GM12878 (cell line): ENCODE data around the gene ZNF493. TPM values are rescaled to one million over a fixed set of nuclear protein-coding genes. Genes with fewer than 3 reads are reported as not detected.
A peak's percentile ranks its signal among the peaks of the same experiment; 100 is the strongest.

Experiments used
- BRCA1 ChIP-seq: IDR thresholded peaks from 2 replicates; pipeline ENCODE4 v1.6.1; 2011; ENCODE audit warnings: low read depth, low read length, improper control_type of control experiment
- CBX3 ChIP-seq: fragments of 200-600 bp; sonication (generic); IDR thresholded peaks from 2 replicates; pipeline ENCODE4 v1.6.1; 2016; ENCODE audit warnings: low read depth, borderline replicate concordance
- CHD2 ChIP-seq: IDR thresholded peaks from 2 replicates; pipeline ENCODE4 v1.6.1; 2011; ENCODE audit warnings: low read depth, low read length, improper control_type of control experiment, borderline replicate concordance
- CREM ChIP-seq: IDR thresholded peaks from 2 replicates; pipeline ENCODE4 v1.6.1; 2014; ENCODE audit warnings: antibody characterized with exemption, low read depth
- DPF2 ChIP-seq: fragments of 450-650 bp; IDR thresholded peaks from 2 replicates; pipeline ENCODE4 v1.6.1; 2017; ENCODE audit warnings: mild to moderate bottlenecking
- E2F4 ChIP-seq: IDR thresholded peaks from 2 replicates; pipeline ENCODE4 v1.6.1; 2012; ENCODE audit warnings: low read depth, low read length, improper control_type of control experiment
- EGR1 ChIP-seq, 2 experiments: IDR thresholded peaks; 1 replicate in 1 of 2; 2 replicates in 1 of 2; pipeline ENCODE4 v1.6.1; 2011 to 2012; ENCODE audit warnings: low read depth in 2 of 2, low read length in 2 of 2, borderline replicate concordance in 1 of 2, mild to moderate bottlenecking in 1 of 2, moderate library complexity in 1 of 2
- ESRRA ChIP-seq: IDR thresholded peaks from 2 replicates; pipeline ENCODE4 v1.6.1; 2012; ENCODE audit warnings: mild to moderate bottlenecking, low read length, improper control_type of control experiment
- FOXM1 ChIP-seq: IDR thresholded peaks from 2 replicates; pipeline ENCODE4 v1.6.1; 2012; ENCODE audit warnings: low read depth, mild to moderate bottlenecking, inconsistent platforms, low read length, moderate library complexity
- HDAC2 ChIP-seq: fragments of 200-600 bp; sonication (generic); IDR thresholded peaks from 2 replicates; pipeline ENCODE4 v1.6.1; 2017
- IRF5 ChIP-seq: fragments of 450-650 bp; IDR thresholded peaks from 2 replicates; pipeline ENCODE4 v1.6.1; 2017; ENCODE audit warnings: borderline replicate concordance
- JUNB ChIP-seq: IDR thresholded peaks from 2 replicates; pipeline ENCODE4 v1.6.1; 2016; ENCODE audit warnings: antibody characterized with exemption, mild to moderate bottlenecking
- KDM1A ChIP-seq: fragments of 200-600 bp; sonication (generic); IDR thresholded peaks from 2 replicates; pipeline ENCODE4 v1.6.1; 2016; ENCODE audit warnings: borderline replicate concordance
- KLF5 ChIP-seq: fragments of 450-650 bp; IDR thresholded peaks from 2 replicates; pipeline ENCODE4 v1.6.1; 2014; ENCODE audit warnings: mild to moderate bottlenecking; ENCODE audit not compliant: partially characterized antibody
- LARP7 ChIP-seq: fragments of 450-650 bp; IDR thresholded peaks from 2 replicates; pipeline ENCODE4 v1.6.1; 2017; ENCODE audit warnings: mild to moderate bottlenecking
- MEF2B ChIP-seq: fragments of 450-650 bp; IDR thresholded peaks from 2 replicates; pipeline ENCODE4 v1.6.1; 2018; ENCODE audit warnings: mild to moderate bottlenecking, moderate library complexity; ENCODE audit not compliant: partially characterized antibody, poor library complexity, severe bottlenecking
- MTA3 ChIP-seq: IDR thresholded peaks from 2 replicates; pipeline ENCODE4 v1.6.1; 2012; ENCODE audit warnings: low read length, inconsistent platforms, borderline replicate concordance
- MXI1 ChIP-seq: fragments of 150-350 bp; IDR thresholded peaks from 2 replicates; pipeline ENCODE4 v1.6.1; 2011; ENCODE audit warnings: low read depth, mild to moderate bottlenecking, inconsistent platforms, low read length, improper control_type of control experiment
- NFXL1 ChIP-seq: fragments of 450-650 bp; IDR thresholded peaks from 2 replicates; pipeline ENCODE4 v1.6.1; 2017; ENCODE audit warnings: antibody characterized with exemption, mild to moderate bottlenecking, borderline replicate concordance
- NRF1 ChIP-seq: conservative IDR thresholded peaks from 2 replicates; pipeline ENCODE4 v1.6.1; 2011; ENCODE audit warnings: mild to moderate bottlenecking, low read depth, low read length, improper control_type of control experiment
- PBX3 ChIP-seq: IDR thresholded peaks from 2 replicates; pipeline ENCODE4 v1.6.1; 2011; ENCODE audit warnings: mild to moderate bottlenecking, low read depth, low read length, moderate library complexity; ENCODE audit not compliant: insufficient replicate concordance
- RAD21 ChIP-seq: IDR thresholded peaks from 2 replicates; pipeline ENCODE4 v1.6.1; 2011; ENCODE audit warnings: mild to moderate bottlenecking, low read depth, low read length, moderate library complexity; ENCODE audit not compliant: insufficient read depth
- RBBP5 ChIP-seq: fragments of 200-600 bp; sonication (generic); conservative IDR thresholded peaks from 2 replicates; pipeline ENCODE4 v1.6.1; 2016
- RELB ChIP-seq: fragments of 450-650 bp; IDR thresholded peaks from 2 replicates; pipeline ENCODE4 v1.6.1; 2017; ENCODE audit warnings: low read depth, mild to moderate bottlenecking, moderate library complexity
- RUNX3 ChIP-seq: IDR thresholded peaks from 2 replicates; pipeline ENCODE4 v1.6.1; 2012; ENCODE audit warnings: low read length, inconsistent platforms
- SMAD5 ChIP-seq: IDR thresholded peaks from 2 replicates; pipeline ENCODE4 v1.6.1; 2016; ENCODE audit warnings: antibody characterized with exemption, low read depth
- YBX1 ChIP-seq: fragments of 450-650 bp; IDR thresholded peaks from 2 replicates; pipeline ENCODE4 v1.6.1; 2016; ENCODE audit warnings: antibody characterized with exemption
- YY1 ChIP-seq: IDR thresholded peaks from 2 replicates; pipeline ENCODE4 v1.6.1; 2011; ENCODE audit warnings: low read depth, mild to moderate bottlenecking, low read length
- ZNF207 ChIP-seq: fragments of 450-650 bp; IDR thresholded peaks from 2 replicates; pipeline ENCODE4 v1.6.1; 2014; ENCODE audit warnings: antibody characterized with exemption, mild to moderate bottlenecking, borderline replicate concordance
- polyA plus RNA-seq, 11 experiments: library from polyadenylated mRNA; depleted of rRNA in 4 of 11; unstranded in 6 of 11; stranded (reverse) in 5 of 11; fragments of >200 nt; fragmentation: Nextera tagmentation in 4 of 11; fragmentation: Illumina TruSeq in 1 of 11; extraction: Ambion mirVana in 4 of 11; extraction: Trizol in 1 of 11; gene quantifications; 1 replicate in 1 of 11; 2 replicates in 10 of 11; pipeline versions ENCODE4 v1.2.1 to v1.2.3, GENCODE V29; 2011 to 2016; ENCODE audit warnings: inconsistent platforms in 2 of 11, missing spikeins in 2 of 11, low read depth in 1 of 11
- total RNA-seq, 4 experiments: library from RNA; depleted of rRNA in 3 of 4; stranded (reverse); fragments of >200 nt in 3 of 4; fragmentation: Illumina TruSeq in 1 of 4; extraction: Trizol in 1 of 4; gene quantifications; 2 replicates each; pipeline versions ENCODE4 v1.2.1 to v1.2.3, GENCODE V29; 2013 to 2021

Gene ZNF493
- total and polyA plus RNA-seq, 10 of the 15 experiments (the other 5 are each of a cell fraction or from before 2014, with no cell fraction given), result 2.9 to 17.6 (median 8.3) TPM

GRCh38 chr19:21396893-21397572 lies at the start of gene ZNF493 (continued):
- TF ChIP-seq SMAD5 (peak; percentile 64; the same call in 1 of the 2 replicates), NFXL1 (no peak), RUNX3 (peak; percentile 62), DPF2 (peak; percentile 76), ESRRA (no peak), KLF5 (no peak), FOXM1 (no peak), PBX3 (peak; percentile 96), JUNB (no peak), LARP7 (no peak; the same call in 1 of the 2 replicates), CBX3 (no peak), EGR1 (IDR thresholded peaks at IDR 0.05; ENCODE audit: borderline replicate concordance in 1 of 2, low read depth in 2 of 2, low read length in 2 of 2) (no peak), MTA3 (no peak), E2F4 (no peak), NRF1 (no peak), MEF2B (no peak), CREM (no peak), IRF5 (no peak), ZNF207 (no peak), MXI1 (peak; percentile 50; the same call in 1 of the 2 replicates), YBX1 (no peak), RAD21 (no peak), BRCA1 (no peak), RBBP5 (no peak), RELB (no peak), YY1 (0 out of 2 replicates have a peak, but pooled peaks have one; percentile 35), KDM1A (no peak), CHD2 (peak; percentile 88), HDAC2 (no peak)
